Prostate gland (tissue), 2 donors: Measurements from ENCODE around the gene RAB40C. TPM values are rescaled to one million over a fixed set of nuclear protein-coding genes. Genes with fewer than 3 reads are reported as not detected.

Experiments used
- DNase-seq: peaks from one replicate; pipeline ENCODE4 v3.0.0-alpha.2; 2019; ENCODE audit warnings: low spot score
- H3K27ac ChIP-seq, 2 donors: fragments of 200-600 bp; sonication (generic); 2 replicates each; pipeline ENCODE4 v1.5.1; 2017 to 2019
- H3K27me3 ChIP-seq: fragments of 200-600 bp; sonication (generic); replicated peaks from 2 replicates; pipeline ENCODE4 v1.5.1; 2019; ENCODE audit not compliant: insufficient read depth
- H3K36me3 ChIP-seq, 2 donors: fragments of 200-600 bp; sonication (generic); 1 replicate in 1 of 2; 2 replicates in 1 of 2; pipeline versions ENCODE4 v1.5.1 to v1.8.1; 2017 to 2019
- H3K4me1 ChIP-seq: fragments of 200-600 bp; sonication (generic); replicated peaks from 2 replicates; pipeline ENCODE4 v1.5.1; 2019
- H3K4me3 ChIP-seq, 2 donors: fragments of 200-600 bp; sonication (generic); 2 replicates each; pipeline ENCODE4 v1.5.1; 2017 to 2019
- H3K9me3 ChIP-seq: fragments of 200-600 bp; sonication (generic); 2 replicates; pipeline ENCODE4 v1.5.1; 2017
- CTCF ChIP-seq, 4 experiments: fragments of 200-600 bp in 2 of 4; fragments of 450-650 bp in 2 of 4; sonication (generic) in 2 of 4; IDR thresholded peaks; 1 replicate in 3 of 4; 2 replicates in 1 of 4; pipeline ENCODE4 v1.5.1; 2016 to 2019; ENCODE audit warnings: antibody characterized with exemption in 4 of 4, mild to moderate bottlenecking in 2 of 4, moderate library complexity in 2 of 4
- POLR2A ChIP-seq: fragments of 450-650 bp; IDR thresholded peaks from one replicate; pipeline ENCODE4 v1.6.1; 2016; ENCODE audit warnings: antibody characterized with exemption, mild to moderate bottlenecking
- POLR2AphosphoS5 ChIP-seq: sonication (generic); formaldehyde crosslinking; IDR thresholded peaks from one replicate; pipeline ENCODE4 v1.6.1; 2017; ENCODE audit warnings: antibody characterized with exemption
- WGBS: methylation state at CpG from one replicate; pipeline ENCODE4 v1.1.5; 2018; 5-methylcytosine and 5-hydroxymethylcytosine counted together
- intact Hi-C: fragments of 100-400 bp; cut with DNase I; formaldehyde crosslinking; loops from one replicate; pipeline ENCODE4 v1.14.2; 2022
- total RNA-seq, 2 donors: library from RNA; depleted of rRNA; stranded (reverse); fragments of >200 nt; gene quantifications; one replicate each; pipeline ENCODE4 v1.1.0, GENCODE V29; 2016

Gene RAB40C
- total RNA-seq, 2 donors from 2014 or later: 41.8 to 68.0 TPM

- 56% methylated on average over 10 of the region's 11 CpGs for WGBS
- intact Hi-C loops: no loop called here
- H3K4me3 ChIP-seq: no peak overlapping the region
- no peaks in the 10 kb centered on the region for H3K27me3 ChIP-seq
- H3K4me1 ChIP-seq: peaks cover under 1% of the 10 kb centered on the region
- H3K36me3 ChIP-seq: peaks cover 0 to 3% of the 10 kb centered on the region in 2 donors
- no peak for TF ChIP-seq POLR2A
- no peak for TF ChIP-seq CTCF (IDR thresholded peaks at IDR 0.05)
- H3K27ac ChIP-seq: no peak overlapping the region
- no peak for DNase-seq
- no peaks in the 10 kb centered on the region for H3K9me3 ChIP-seq
These were observed 40.0 kb downstream of the RAB40C start for GRCh38 chr16:629833-630248.

GRCh38 chr16:630249-630814 lies 40.5 kb downstream of the RAB40C start:
- Histone ChIP-seq H3K27me3 (no peaks in the 10 kb centered on the region), H3K4me1 (peaks cover 6% of the 10 kb centered on the region), H3K36me3 (peaks cover 0 to 3% of the 10 kb centered on the region in 2 donors), H3K27ac (no peak overlapping the region), H3K4me3 (no peak overlapping the region), H3K9me3 (no peaks in the 10 kb centered on the region)
- DNase-seq: no peak
- intact Hi-C loops: no loop called here
- no peak for TF ChIP-seq CTCF (IDR thresholded peaks at IDR 0.05)
- no peak for TF ChIP-seq POLR2AphosphoS5
- TF ChIP-seq POLR2A: no peak
- 62% methylated on average over 26 of the region's 29 CpGs for WGBS

GRCh38 chr16:630815-631405 lies 41.0 kb downstream of the RAB40C start, which contains the start of gene WFIKKN1:
WFIKKN1 (plus strand) TSS chr16:630985; CDS start chr16:631254, 269 bp downstream.
- TF ChIP-seq POLR2AphosphoS5: no peak
- no peak for TF ChIP-seq POLR2A
- no peak for TF ChIP-seq CTCF (IDR thresholded peaks at IDR 0.05)
- H3K27me3 ChIP-seq: no peaks in the 10 kb centered on the region
- H3K36me3 ChIP-seq: peaks cover 0 to 3% of the 10 kb centered on the region in 2 donors
- no peak within 1 kb of the TSS for H3K27ac ChIP-seq
- H3K4me1 ChIP-seq: peaks cover 9% of the 10 kb centered on the region
- intact Hi-C loops: no loop called here
- H3K9me3 ChIP-seq: no peaks in the 10 kb centered on the region
- WGBS: 11% methylated on average over 18 of the region's 23 CpGs
- H3K4me3 ChIP-seq: no peak within 1 kb of the TSS
- no peak for DNase-seq

GRCh38 chr16:631808-632358 lies 42.0 kb downstream of the RAB40C start:
- intact Hi-C loops: no loop called here
- Histone ChIP-seq H3K4me3 (no peak overlapping the region), H3K27ac (no peak overlapping the region), H3K36me3 (no peaks in the 10 kb centered on the region), H3K27me3 (no peaks in the 10 kb centered on the region), H3K9me3 (no peaks in the 10 kb centered on the region), H3K4me1 (peaks cover 9% of the 10 kb centered on the region)
- WGBS: 55% methylated on average over 9 of the region's 9 CpGs
- DNase-seq: no peak
- TF ChIP-seq POLR2A (no peak), CTCF (IDR thresholded peaks at IDR 0.05) (no peak), POLR2AphosphoS5 (no peak)
